Vagina (tissue), 2 donors: Measurements from ENCODE around the gene CCNI2. TPM values are rescaled to one million over a fixed set of nuclear protein-coding genes. Genes with fewer than 3 reads are reported as not detected.
"Not testable (repeated sequence)": the region's sequence is repeated elsewhere in the genome, so short reads cannot be mapped to it uniquely, and the experiment has no call there.

Experiments used
- DNase-seq, 2 donors: peaks; one replicate each; pipeline ENCODE4 v3.0.0-alpha.2; 2017; ENCODE audit errors: extremely low spot score in 2 of 2
- H3K27ac ChIP-seq: fragments of 200-600 bp; sonication (generic); one replicate; pipeline ENCODE4 v1.5.1; 2019
- H3K27me3 ChIP-seq: fragments of 200-600 bp; sonication (generic); one replicate; pipeline ENCODE4 v1.5.1; 2019
- H3K36me3 ChIP-seq, 2 donors: fragments of 200-600 bp; sonication (generic); one replicate each; pipeline ENCODE4 v1.5.1; 2017 to 2019
- H3K4me1 ChIP-seq: fragments of 200-600 bp; sonication (generic); one replicate; pipeline ENCODE4 v1.5.1; 2019
- H3K4me3 ChIP-seq, 2 donors: fragments of 200-600 bp; sonication (generic); 1 replicate in 1 of 2; 2 replicates in 1 of 2; pipeline ENCODE4 v1.5.1; 2016 to 2019
- H3K9me3 ChIP-seq: fragments of 200-600 bp; sonication (generic); one replicate; pipeline ENCODE4 v1.5.1; 2019
- POLR2A ChIP-seq, 2 donors: fragments of 450-650 bp; IDR thresholded peaks; one replicate each; pipeline ENCODE4 v1.6.1; 2017; ENCODE audit warnings: antibody characterized with exemption in 2 of 2, mild to moderate bottlenecking in 2 of 2, moderate library complexity in 2 of 2
- POLR2AphosphoS5 ChIP-seq, 2 donors: sonication (generic); formaldehyde crosslinking; IDR thresholded peaks; one replicate each; pipeline ENCODE4 v1.9.0; 2017; ENCODE audit warnings: antibody characterized with exemption in 2 of 2, mild to moderate bottlenecking in 2 of 2, low read depth in 1 of 2; ENCODE audit not compliant: insufficient read depth in 1 of 2
- intact Hi-C: fragments of 100-400 bp; cut with DNase I; formaldehyde crosslinking; loops from one replicate; pipeline ENCODE4 v1.15.1; 2023
- total RNA-seq: library from RNA; depleted of rRNA; stranded (reverse); fragments of >200 nt; gene quantifications from one replicate; pipeline ENCODE4 v1.2.3, GENCODE V29; 2016
- TF ChIP-seq, protein P1 (sequence below), 3 experiments: fragments of 450-650 bp in 2 of 3; fragments of 200-600 bp in 1 of 3; sonication (generic) in 1 of 3; IDR thresholded peaks; one replicate each; pipeline ENCODE4 v1.5.1; 2017 to 2019; ENCODE audit warnings: antibody characterized with exemption in 3 of 3, mild to moderate bottlenecking in 2 of 3, moderate library complexity in 2 of 3

Gene CCNI2
- total RNA-seq, 1 donor from 2014 or later = not detected

DNA sequence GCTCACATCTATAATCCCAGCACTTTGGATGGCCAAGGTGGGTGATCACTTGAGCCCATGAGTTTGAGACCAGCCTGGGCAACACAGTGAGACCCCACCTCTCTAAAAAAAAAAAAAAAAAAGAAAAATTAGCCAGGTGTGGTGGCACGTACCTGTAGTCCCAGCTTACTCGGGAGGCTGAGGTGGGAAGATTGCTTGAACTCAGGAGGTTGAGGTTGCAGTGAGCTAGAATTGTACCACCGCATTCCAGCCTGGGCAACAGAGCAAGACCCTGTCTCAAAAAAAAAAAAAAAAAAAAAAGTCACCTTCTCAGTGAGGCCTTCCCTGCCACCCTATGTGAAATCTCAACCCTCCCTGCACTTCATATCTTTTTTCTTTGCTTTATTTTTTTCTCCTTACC lies 43.8 kb downstream of the CCNI2 start:
- Histone ChIP-seq H3K36me3 (no peaks in the 10 kb centered on the region), H3K27ac (no peak overlapping the region), H3K27me3 (no peaks in the 10 kb centered on the region), H3K9me3 (no peaks in the 10 kb centered on the region), H3K4me3 (no peak overlapping the region), H3K4me1 (no peaks in the 10 kb centered on the region)
- TF ChIP-seq POLR2A (IDR thresholded peaks at IDR 0.05) = no peak
- TF ChIP-seq POLR2AphosphoS5 (IDR thresholded peaks at IDR 0.05; ENCODE audit: insufficient read depth in 1 of 2, low read depth in 1 of 2) = no peak
- TF ChIP-seq, protein P1, sequence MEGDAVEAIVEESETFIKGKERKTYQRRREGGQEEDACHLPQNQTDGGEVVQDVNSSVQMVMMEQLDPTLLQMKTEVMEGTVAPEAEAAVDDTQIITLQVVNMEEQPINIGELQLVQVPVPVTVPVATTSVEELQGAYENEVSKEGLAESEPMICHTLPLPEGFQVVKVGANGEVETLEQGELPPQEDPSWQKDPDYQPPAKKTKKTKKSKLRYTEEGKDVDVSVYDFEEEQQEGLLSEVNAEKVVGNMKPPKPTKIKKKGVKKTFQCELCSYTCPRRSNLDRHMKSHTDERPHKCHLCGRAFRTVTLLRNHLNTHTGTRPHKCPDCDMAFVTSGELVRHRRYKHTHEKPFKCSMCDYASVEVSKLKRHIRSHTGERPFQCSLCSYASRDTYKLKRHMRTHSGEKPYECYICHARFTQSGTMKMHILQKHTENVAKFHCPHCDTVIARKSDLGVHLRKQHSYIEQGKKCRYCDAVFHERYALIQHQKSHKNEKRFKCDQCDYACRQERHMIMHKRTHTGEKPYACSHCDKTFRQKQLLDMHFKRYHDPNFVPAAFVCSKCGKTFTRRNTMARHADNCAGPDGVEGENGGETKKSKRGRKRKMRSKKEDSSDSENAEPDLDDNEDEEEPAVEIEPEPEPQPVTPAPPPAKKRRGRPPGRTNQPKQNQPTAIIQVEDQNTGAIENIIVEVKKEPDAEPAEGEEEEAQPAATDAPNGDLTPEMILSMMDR (IDR thresholded peaks at IDR 0.05) = no peak
- DNase-seq = no peak
- intact Hi-C loops = no loop called here

DNA sequence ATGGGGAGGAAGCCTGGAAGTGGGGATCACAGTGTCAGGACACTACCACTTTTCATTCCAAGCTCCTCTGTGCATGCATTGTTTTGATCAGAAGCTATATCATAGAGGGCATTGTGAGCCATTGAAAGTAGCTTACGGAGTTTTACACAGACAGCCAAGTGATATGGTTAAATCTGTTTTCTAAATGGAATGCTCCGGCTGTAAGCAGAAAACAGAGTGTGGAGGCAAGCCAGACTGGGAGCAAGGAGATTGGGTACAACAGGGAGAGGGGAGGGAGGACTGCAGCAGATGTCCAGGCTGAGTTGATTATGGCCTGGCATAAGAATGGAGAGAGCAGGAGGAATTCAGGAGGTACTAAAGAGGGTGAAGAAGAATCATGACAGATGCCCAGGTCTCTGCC lies 50.4 kb downstream of the CCNI2 start:
- Histone ChIP-seq H3K27me3 (no peaks in the 10 kb centered on the region), H3K36me3 (no peaks in the 10 kb centered on the region), H3K9me3 (no peaks in the 10 kb centered on the region), H3K4me3 (no peak overlapping the region), H3K4me1 (no peaks in the 10 kb centered on the region), H3K27ac (no peak overlapping the region)
- DNase-seq = no peak
- intact Hi-C loops = no loop called here
- TF ChIP-seq POLR2A (IDR thresholded peaks at IDR 0.05) (no peak), POLR2AphosphoS5 (IDR thresholded peaks at IDR 0.05; ENCODE audit: insufficient read depth in 1 of 2, low read depth in 1 of 2) (no peak)
- TF ChIP-seq, protein P1 (IDR thresholded peaks at IDR 0.05) = no peak

DNA sequence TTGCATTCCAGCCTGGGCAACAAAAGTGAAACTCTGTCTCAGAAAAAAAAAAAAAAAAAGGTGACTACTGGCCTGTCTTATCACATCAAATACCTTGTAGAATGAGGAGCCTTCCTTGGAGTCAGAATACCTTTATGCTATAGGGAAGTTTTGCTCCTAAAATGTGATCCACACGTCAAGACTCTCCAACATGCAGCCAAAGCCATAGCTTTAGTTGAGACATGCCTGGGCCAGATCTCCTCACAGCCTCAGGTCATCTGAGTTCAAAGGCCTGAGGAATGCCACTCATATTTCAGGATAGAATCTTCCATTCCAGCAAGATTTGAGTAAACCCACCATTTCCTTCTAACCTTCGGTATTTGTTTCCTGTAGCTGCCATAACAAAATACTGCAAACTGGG lies 52.2 kb downstream of the CCNI2 start:
- no peaks in the 10 kb centered on the region for H3K9me3 ChIP-seq
- H3K4me3 ChIP-seq = no peak overlapping the region
- intact Hi-C loops = no loop called here
- H3K27ac ChIP-seq = no peak overlapping the region
- H3K27me3 ChIP-seq = no peaks in the 10 kb centered on the region
- TF ChIP-seq POLR2AphosphoS5 (IDR thresholded peaks at IDR 0.05; ENCODE audit: insufficient read depth in 1 of 2, low read depth in 1 of 2) (no peak), POLR2A (IDR thresholded peaks at IDR 0.05) (no peak)
- H3K36me3 ChIP-seq = no peaks in the 10 kb centered on the region
- DNase-seq = no peak
- no peaks in the 10 kb centered on the region for H3K4me1 ChIP-seq

DNA sequence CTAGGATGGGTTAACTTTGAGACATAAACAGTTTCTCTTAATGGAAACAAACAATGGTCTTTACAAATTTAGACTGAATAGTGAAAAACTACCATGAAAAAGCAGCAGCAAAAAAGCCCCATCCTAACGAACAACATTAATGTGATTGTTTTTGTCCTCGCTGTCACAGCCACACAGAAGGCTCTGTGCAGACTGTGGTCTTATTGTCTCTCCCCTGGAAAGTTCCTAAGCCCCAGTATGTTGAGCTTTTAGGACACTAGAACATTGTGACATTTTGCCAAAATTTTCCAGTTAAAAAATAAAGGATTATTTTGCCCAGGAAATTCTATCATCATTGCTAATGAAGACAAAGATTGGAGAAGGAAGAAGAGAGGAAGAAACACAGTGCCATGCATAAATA lies 53.3 kb downstream of the CCNI2 start:
- Histone ChIP-seq H3K27ac (no peak overlapping the region), H3K4me3 (no peak overlapping the region), H3K9me3 (no peaks in the 10 kb centered on the region), H3K36me3 (no peaks in the 10 kb centered on the region), H3K4me1 (no peaks in the 10 kb centered on the region), H3K27me3 (no peaks in the 10 kb centered on the region)
- intact Hi-C loops = no loop called here
- TF ChIP-seq POLR2AphosphoS5 (IDR thresholded peaks at IDR 0.05; ENCODE audit: insufficient read depth in 1 of 2, low read depth in 1 of 2) (no peak), POLR2A (IDR thresholded peaks at IDR 0.05) (no peak)
- TF ChIP-seq, protein P1 (IDR thresholded peaks at IDR 0.05) = no peak
- no peak for DNase-seq

DNA sequence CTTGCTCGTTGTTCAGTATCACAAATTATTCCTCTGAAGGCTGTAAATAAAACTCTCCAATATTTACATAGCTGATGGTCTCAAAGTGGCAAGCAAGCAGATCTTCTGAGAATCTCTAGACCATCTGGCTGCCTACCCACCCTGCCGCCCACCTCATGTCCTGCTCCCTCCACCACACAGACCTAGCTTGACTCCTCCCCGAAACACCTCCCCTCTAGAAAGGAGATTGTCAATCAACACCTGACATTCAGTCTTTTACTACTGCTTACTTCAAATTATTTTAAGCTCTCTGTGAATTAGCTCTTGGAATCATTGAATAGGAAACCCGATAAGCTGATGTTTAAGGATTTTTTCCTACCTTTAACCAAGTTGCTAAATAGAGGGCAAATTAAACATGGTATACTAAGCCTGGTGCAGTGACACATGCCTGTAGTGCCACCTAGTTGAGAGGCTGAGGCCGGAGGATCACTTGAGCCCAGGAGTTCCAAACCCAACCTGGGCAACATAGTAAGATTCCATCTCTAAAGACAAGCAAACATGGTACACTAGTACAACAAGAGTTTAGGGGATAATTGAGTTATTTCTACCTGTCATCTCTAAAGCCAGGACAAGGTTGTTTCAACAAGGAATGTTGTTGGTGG lies 54.9 kb downstream of the CCNI2 start:
- no peak overlapping the region for H3K27ac ChIP-seq
- intact Hi-C loops = no loop called here
- H3K4me3 ChIP-seq = no peak overlapping the region
- no peaks in the 10 kb centered on the region for H3K4me1 ChIP-seq
- TF ChIP-seq POLR2AphosphoS5 (IDR thresholded peaks at IDR 0.05; ENCODE audit: insufficient read depth in 1 of 2, low read depth in 1 of 2) = no peak
- TF ChIP-seq, protein P1 (IDR thresholded peaks at IDR 0.05) = no peak
- no peak for TF ChIP-seq POLR2A (IDR thresholded peaks at IDR 0.05)
- DNase-seq = no peak
- no peaks in the 10 kb centered on the region for H3K36me3 ChIP-seq
- no peaks in the 10 kb centered on the region for H3K9me3 ChIP-seq
- H3K27me3 ChIP-seq = no peaks in the 10 kb centered on the region

DNA sequence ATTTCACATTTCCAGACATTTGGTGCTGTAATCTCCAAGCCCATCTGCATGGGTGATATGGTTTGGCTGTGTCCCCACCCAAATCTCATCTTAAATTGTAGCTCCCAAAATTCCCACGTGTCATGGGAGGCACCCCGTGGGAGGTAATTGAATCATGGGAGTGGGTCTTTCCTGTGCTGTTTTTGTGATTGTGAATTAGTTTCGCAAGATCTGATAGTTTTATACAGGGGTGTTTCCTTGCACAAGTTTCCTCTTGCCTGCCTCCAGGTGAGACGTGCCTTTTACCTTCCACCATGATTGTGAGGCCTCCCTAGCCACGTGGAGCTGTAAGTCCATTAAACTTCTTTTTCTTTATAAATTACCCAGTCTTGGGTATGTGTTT lies 55.5 kb downstream of the CCNI2 start:
- DNase-seq, H3K9me3 ChIP-seq, H3K4me1 ChIP-seq, H3K36me3 ChIP-seq, intact Hi-C loops, H3K4me3 ChIP-seq, H3K27ac ChIP-seq, H3K27me3 ChIP-seq: not testable (repeated sequence)

Other genes starting within 250 kb of the CCNI2 start
- gene IL5, start 203.9 kb upstream of the CCNI2 start, total RNA-seq = not detected
- 29.0 TPM for gene RAD50, start 190.4 kb upstream of the CCNI2 start, total RNA-seq
- not detected for gene IL13, start 89.3 kb upstream of the CCNI2 start, total RNA-seq
- gene IL4, start 73.4 kb upstream of the CCNI2 start, total RNA-seq = not detected
- 20.6 TPM for gene KIF3A, start 9.9 kb upstream of the CCNI2 start, total RNA-seq
- 52.8 TPM for gene SEPTIN8, start 29.8 kb downstream of the CCNI2 start, total RNA-seq
- not detected for gene SOWAHA, start 65.9 kb downstream of the CCNI2 start, total RNA-seq
- gene SHROOM1, start 83.2 kb downstream of the CCNI2 start, total RNA-seq = 17.7 TPM
- gene GDF9, start 119.0 kb downstream of the CCNI2 start, total RNA-seq = not detected
- gene UQCRQ, start 119.2 kb downstream of the CCNI2 start, total RNA-seq = 189 TPM
- gene LEAP2, start 126.2 kb downstream of the CCNI2 start, total RNA-seq = 4.2 TPM
- gene AFF4, start 216.2 kb downstream of the CCNI2 start, total RNA-seq = 79.1 TPM